Smooth muscle cell (in vitro differentiated cells): ENCODE results near the gene EGR2. TPM values are rescaled to one million over a fixed set of nuclear protein-coding genes. Genes with fewer than 3 reads are reported as not detected.
A peak's percentile ranks its signal among the peaks of the same experiment; 100 is the strongest.

Experiments used
- DNase-seq: peaks from one replicate; lab custom pipeline; 2025; ENCODE audit not compliant: unreplicated experiment; lab: John Stamatoyannopoulos, UW
- H2AFZ ChIP-seq: fragments of 200-600 bp; sonication (generic); 2 replicates; pipeline ENCODE4 v1.6.0; 2016; ENCODE audit warnings: antibody characterized with exemption, low read depth, mild to moderate bottlenecking
- H3F3A ChIP-seq: fragments of 200-600 bp; sonication (generic); 2 replicates; pipeline ENCODE4 v1.6.0; 2017; ENCODE audit warnings: antibody characterized with exemption, low read depth
- H3K27ac ChIP-seq: fragments of 200-600 bp; sonication (generic); 2 replicates; pipeline ENCODE4 v1.5.1; 2016; ENCODE audit warnings: low read depth, mild to moderate bottlenecking
- H3K27me3 ChIP-seq: fragments of 200-600 bp; sonication (generic); 2 replicates; pipeline ENCODE4 v1.6.1; 2016; ENCODE audit warnings: low read depth, mild to moderate bottlenecking
- H3K36me3 ChIP-seq: fragments of 200-600 bp; sonication (generic); 2 replicates; pipeline ENCODE4 v1.5.1; 2016; ENCODE audit warnings: low read depth
- H3K4me1 ChIP-seq: fragments of 200-600 bp; sonication (generic); 2 replicates; pipeline ENCODE4 v1.5.1; 2016; ENCODE audit warnings: low read depth
- H3K4me2 ChIP-seq: fragments of 200-600 bp; sonication (generic); 2 replicates; pipeline ENCODE4 v1.6.0; 2016; ENCODE audit warnings: mild to moderate bottlenecking
- H3K4me3 ChIP-seq: fragments of 200-600 bp; sonication (generic); 2 replicates; pipeline ENCODE4 v1.5.1; 2016; ENCODE audit warnings: mild to moderate bottlenecking
- H3K79me2 ChIP-seq: fragments of 200-600 bp; sonication (generic); 2 replicates; pipeline ENCODE4 v1.6.0; 2016; ENCODE audit warnings: low read depth, mild to moderate bottlenecking
- H3K9ac ChIP-seq: fragments of 200-600 bp; sonication (generic); 2 replicates; pipeline ENCODE4 v1.6.0; 2016; ENCODE audit warnings: low read depth
- H3K9me3 ChIP-seq: fragments of 200-600 bp; sonication (generic); replicated peaks from 2 replicates; pipeline ENCODE4 v1.5.1; 2016; ENCODE audit warnings: low read depth
- H4K20me1 ChIP-seq: fragments of 200-600 bp; sonication (generic); 2 replicates; pipeline ENCODE4 v1.6.0; 2016; ENCODE audit warnings: low read depth
- CTCF ChIP-seq: fragments of 200-600 bp; sonication (generic); IDR thresholded peaks from 2 replicates; pipeline ENCODE4 v1.5.1; 2017; ENCODE audit warnings: borderline replicate concordance, mild to moderate bottlenecking, antibody characterized with exemption; ENCODE audit not compliant: insufficient read depth, poor library complexity, severe bottlenecking
- WGBS: methylation state at CpG from one replicate; pipeline ENCODE4 v1.1.7; 2016; ENCODE audit warnings: low lambda C conversion rate; 5-methylcytosine and 5-hydroxymethylcytosine counted together
- polyA plus RNA-seq: library from polyadenylated mRNA; unstranded; fragments of >200 nt; fragmentation: Nextera tagmentation; extraction: Ambion mirVana; gene quantifications from 2 replicates; pipeline ENCODE4 v1.2.1, GENCODE V29; 2016
- total RNA-seq: library from RNA; depleted of rRNA; stranded (reverse); fragments of >200 nt; gene quantifications from 2 replicates; pipeline ENCODE4 v1.2.3, GENCODE V29; 2014

EGR2 gene
- total and polyA plus RNA-seq, 2 experiments from 2014 or later, result 209 to 433 TPM

GRCh38 chr10:62860946-62861345 lies 44.8 kb upstream of the EGR2 start:
- Histone ChIP-seq H3K79me2 (no peaks in the 10 kb centered on the region), H4K20me1 (no peaks in the 10 kb centered on the region), H3K27me3 (no peaks in the 10 kb centered on the region), H3K4me1 (no peaks in the 10 kb centered on the region), H3K9ac (no peak overlapping the region), H3K27ac (no peak overlapping the region), H3K9me3 (no peaks in the 10 kb centered on the region), H3K36me3 (no peaks in the 10 kb centered on the region), H2AFZ (no peak overlapping the region), H3K4me2 (no peak overlapping the region), H3F3A (no peaks in the 10 kb centered on the region), H3K4me3 (no peak overlapping the region)
- 56% methylated on average over 4 of the region's 4 CpGs for WGBS
- no peak for TF ChIP-seq CTCF
- DNase-seq, result no peak

GRCh38 chr10:62858364-62858763 lies 42.2 kb upstream of the EGR2 start:
- Histone ChIP-seq H3K79me2 (no peaks in the 10 kb centered on the region), H4K20me1 (no peaks in the 10 kb centered on the region), H3K27ac (no peak overlapping the region), H3K27me3 (no peaks in the 10 kb centered on the region), H2AFZ (peak overlapping the region; percentile 24), H3K4me3 (no peak overlapping the region), H3K9ac (no peak overlapping the region), H3K4me1 (no peaks in the 10 kb centered on the region), H3F3A (no peaks in the 10 kb centered on the region), H3K4me2 (no peak overlapping the region), H3K9me3 (no peaks in the 10 kb centered on the region), H3K36me3 (no peaks in the 10 kb centered on the region)
- WGBS, result 55% methylated on average over 6 of the region's 6 CpGs
- TF ChIP-seq CTCF, result no peak
- no peak for DNase-seq

GRCh38 chr10:62856021-62856420 lies 39.9 kb upstream of the EGR2 start:
- no peak for TF ChIP-seq CTCF
- 76% methylated on average over 4 of the region's 4 CpGs for WGBS
- H4K20me1 ChIP-seq, result no peaks in the 10 kb centered on the region
- no peaks in the 10 kb centered on the region for H3F3A ChIP-seq
- H3K4me2 ChIP-seq, result no peak overlapping the region
- H3K9ac ChIP-seq, result no peak overlapping the region
- no peak for DNase-seq
- H3K27ac ChIP-seq, result no peak overlapping the region
- H3K4me1 ChIP-seq, result no peaks in the 10 kb centered on the region
- H3K27me3 ChIP-seq, result no peaks in the 10 kb centered on the region
- no peaks in the 10 kb centered on the region for H3K79me2 ChIP-seq
- H3K4me3 ChIP-seq, result no peak overlapping the region
- no peak overlapping the region for H2AFZ ChIP-seq
- H3K9me3 ChIP-seq, result no peaks in the 10 kb centered on the region
- H3K36me3 ChIP-seq, result no peaks in the 10 kb centered on the region

GRCh38 chr10:62853710-62854109 lies 37.5 kb upstream of the EGR2 start:
- WGBS, result 53% methylated on average over 5 of the region's 5 CpGs
- no peak overlapping the region for H3K9ac ChIP-seq
- TF ChIP-seq CTCF, result no peak
- no peaks in the 10 kb centered on the region for H4K20me1 ChIP-seq
- no peak overlapping the region for H2AFZ ChIP-seq
- H3K9me3 ChIP-seq, result no peaks in the 10 kb centered on the region
- H3K4me3 ChIP-seq, result no peak overlapping the region
- DNase-seq, result no peak
- H3F3A ChIP-seq, result no peaks in the 10 kb centered on the region
- no peaks in the 10 kb centered on the region for H3K79me2 ChIP-seq
- no peaks in the 10 kb centered on the region for H3K27me3 ChIP-seq
- H3K36me3 ChIP-seq, result no peaks in the 10 kb centered on the region
- H3K4me1 ChIP-seq, result no peaks in the 10 kb centered on the region
- H3K4me2 ChIP-seq, result peak overlapping the region; percentile 3
- H3K27ac ChIP-seq, result no peak overlapping the region
